Testis (tissue), 3 donors: Measurements from ENCODE around the gene S100A14. TPM values are rescaled to one million over a fixed set of nuclear protein-coding genes. Genes with fewer than 3 reads are reported as not detected.
"Not testable (repeated sequence)": the region's sequence is repeated elsewhere in the genome, so short reads cannot be mapped to it uniquely, and the experiment has no call there.

Experiments
- DNase-seq: peaks from one replicate; pipeline ENCODE4 v3.0.0-alpha.2; 2019
- H3K27ac ChIP-seq, 2 donors: fragments of 200-600 bp; sonication (generic); one replicate each; pipeline ENCODE4 v1.5.1; 2019
- H3K27me3 ChIP-seq: fragments of 200-600 bp; sonication (generic); one replicate; pipeline ENCODE4 v1.5.1; 2019
- H3K36me3 ChIP-seq: fragments of 200-600 bp; sonication (generic); one replicate; pipeline ENCODE4 v1.5.1; 2017; ENCODE audit warnings: low read depth; ENCODE audit errors: missing control alignments
- H3K4me1 ChIP-seq: fragments of 200-600 bp; sonication (generic); one replicate; pipeline ENCODE4 v1.5.1; 2019
- H3K4me3 ChIP-seq, 2 donors: fragments of 200-600 bp; sonication (generic); one replicate each; pipeline ENCODE4 v1.5.1; 2017 to 2019
- H3K9me3 ChIP-seq: fragments of 200-600 bp; sonication (generic); one replicate; pipeline ENCODE4 v1.5.1; 2017
- CTCF ChIP-seq, 3 experiments: fragments of 450-650 bp in 2 of 3; fragments of 200-600 bp in 1 of 3; sonication (generic) in 1 of 3; IDR thresholded peaks; one replicate each; pipeline ENCODE4 v1.5.1; 2016 to 2019; ENCODE audit warnings: antibody characterized with exemption in 3 of 3, mild to moderate bottlenecking in 2 of 3, moderate library complexity in 1 of 3
- POLR2A ChIP-seq: fragments of 450-650 bp; IDR thresholded peaks from one replicate; pipeline ENCODE4 v1.6.1; 2017; ENCODE audit warnings: antibody characterized with exemption, mild to moderate bottlenecking, moderate library complexity
- WGBS, 2 donors: methylation state at CpG; one replicate each; pipeline ENCODE4 v1.1.5; 2018; 5-methylcytosine and 5-hydroxymethylcytosine counted together
- intact Hi-C: fragments of 100-400 bp; cut with DNase I; formaldehyde crosslinking; loops from one replicate; pipeline ENCODE4 v1.15.1; 2023; ENCODE audit warnings: low total_unique reads
- polyA plus RNA-seq: library from polyadenylated mRNA; stranded (reverse); fragments of 350-450 nt; fragmentation: Illumina TruSeq; extraction: RNeasy Lipid Tissue Mini Kit (QIAGEN cat#74804); gene quantifications from one replicate; pipeline ENCODE4 v1.2.3, GENCODE V29; 2014; ENCODE audit warnings: low read depth, low replicate concordance; ENCODE audit not compliant: insufficient read depth
- total RNA-seq, 2 donors: library from RNA; depleted of rRNA; stranded (reverse); fragments of >200 nt; gene quantifications; one replicate each; pipeline ENCODE4 v1.2.3, GENCODE V29; 2016

Gene S100A14
- total and polyA plus RNA-seq, 3 donors from 2014 or later = 1.6 TPM; not detected in 2

- intact Hi-C loops = no loop called here
Measured at GRCh38 chr1:153586347-153586746, 29.8 kb downstream of the S100A14 start.

GRCh38 chr1:153585006-153585405 is 31.1 kb downstream of the S100A14 start:
- TF ChIP-seq POLR2A (no peak), CTCF (IDR thresholded peaks at IDR 0.05) (no peak)
- whole genome bisulfite sequencing, 2 donors = 56 to 65% methylated on average over 1 of the region's 1 CpG
- peak; percentile 56 for DNase-seq
- Histone ChIP-seq H3K27me3 (no peaks in the 10 kb centered on the region), H3K27ac (peak overlapping the region; percentile 31 to 43), H3K4me1 (peaks cover 15% of the 10 kb centered on the region), H3K4me3 (no peak overlapping the region), H3K36me3 (no peaks in the 10 kb centered on the region), H3K9me3 (no peaks in the 10 kb centered on the region)
- intact Hi-C loops = no loop called here

More at GRCh38 chr1:153586347-153586746, 29.8 kb downstream of the S100A14 start:
- 55 to 69% methylated on average over 1 of the region's 1 CpG for WGBS, 2 donors
- DNase-seq = no peak
- no peaks in the 10 kb centered on the region for H3K27me3 ChIP-seq
- H3K36me3 ChIP-seq = no peaks in the 10 kb centered on the region
- no peaks in the 10 kb centered on the region for H3K9me3 ChIP-seq
- H3K4me1 ChIP-seq = peaks cover 15% of the 10 kb centered on the region
- H3K27ac ChIP-seq = peak overlapping the region in 1 of 2 donors; percentile 61
- no peak overlapping the region for H3K4me3 ChIP-seq
- TF ChIP-seq CTCF (IDR thresholded peaks at IDR 0.05) (no peak), POLR2A (no peak)

GRCh38 chr1:153583976-153584375 is 32.1 kb downstream of the S100A14 start:
- 67 to 70% methylated on average over 2 of the region's 2 CpGs for WGBS, 2 donors
- Histone ChIP-seq H3K9me3 (no peaks in the 10 kb centered on the region), H3K4me1 (peaks cover 15% of the 10 kb centered on the region), H3K36me3 (no peaks in the 10 kb centered on the region), H3K27ac (peak overlapping the region in 1 of 2 donors; percentile 43), H3K27me3 (no peaks in the 10 kb centered on the region), H3K4me3 (no peak overlapping the region)
- no peak for DNase-seq
- intact Hi-C loops = no loop called here
- TF ChIP-seq POLR2A (no peak), CTCF (IDR thresholded peaks at IDR 0.05) (no peak)

GRCh38 chr1:153583514-153583913 is 32.6 kb downstream of the S100A14 start:
- H3K9me3 ChIP-seq, H3K27me3 ChIP-seq, H3K36me3 ChIP-seq, DNase-seq, intact Hi-C loops, H3K27ac ChIP-seq, H3K4me3 ChIP-seq: not testable (repeated sequence)
- H3K4me1 ChIP-seq = peaks cover 15% of the 10 kb centered on the region
- 62 to 85% methylated on average over 2 to 3 of the region's 3 CpGs for WGBS, 2 donors

GRCh38 chr1:153582836-153583235 is 33.3 kb downstream of the S100A14 start:
- H3K36me3 ChIP-seq, DNase-seq, intact Hi-C loops, H3K27me3 ChIP-seq, H3K9me3 ChIP-seq: not testable (repeated sequence)
- Histone ChIP-seq H3K4me3 (peak overlapping the region; percentile 29 to 41), H3K4me1 (peaks cover 15% of the 10 kb centered on the region), H3K27ac (peak overlapping the region in 1 of 2 donors; percentile 41)
- 94% methylated on average over 20 to 27 of the region's 34 CpGs for WGBS, 2 donors

- no peaks in the 10 kb centered on the region for H3K36me3 ChIP-seq
- no peak for DNase-seq
- intact Hi-C loops = no loop called here
- H3K9me3 ChIP-seq = no peaks in the 10 kb centered on the region
- no peaks in the 10 kb centered on the region for H3K4me1 ChIP-seq
- TF ChIP-seq CTCF (IDR thresholded peaks at IDR 0.05) (no peak), POLR2A (no peak)
- H3K27me3 ChIP-seq = no peaks in the 10 kb centered on the region
- H3K4me3 ChIP-seq = no peak overlapping the region
- no peak overlapping the region for H3K27ac ChIP-seq
- 79 to 87% methylated on average over 3 of the region's 3 CpGs for WGBS, 2 donors
Measured at GRCh38 chr1:153578936-153579335, 37.2 kb downstream of the S100A14 start.
